Suprapubic skin (tissue), 4 donors: Measurements from ENCODE around the gene SSTR3.

ENCODE experiments used
- CTCF ChIP-seq, 2 donors: fragments of 200-600 bp in 1 of 2; fragments of 450-650 bp in 1 of 2; sonication (generic) in 1 of 2; IDR thresholded peaks; one replicate each; pipeline ENCODE4 v1.5.1; 2016 to 2019; ENCODE audit warnings: antibody characterized with exemption in 2 of 2, mild to moderate bottlenecking in 1 of 2, moderate library complexity in 1 of 2
- EP300 ChIP-seq: sonication (generic); formaldehyde crosslinking; IDR thresholded peaks from one replicate; pipeline ENCODE4 v1.6.1; 2017; ENCODE audit warnings: antibody characterized with exemption
- POLR2A ChIP-seq, 2 donors: fragments of 450-650 bp; IDR thresholded peaks; one replicate each; pipeline ENCODE4 v1.6.1; 2017; ENCODE audit warnings: antibody characterized with exemption in 2 of 2, mild to moderate bottlenecking in 2 of 2, moderate library complexity in 2 of 2
- POLR2AphosphoS5 ChIP-seq, 3 donors: sonication (generic); formaldehyde crosslinking; IDR thresholded peaks; one replicate each; pipeline ENCODE4 v1.6.1; 2017; ENCODE audit warnings: antibody characterized with exemption in 3 of 3

DNA sequence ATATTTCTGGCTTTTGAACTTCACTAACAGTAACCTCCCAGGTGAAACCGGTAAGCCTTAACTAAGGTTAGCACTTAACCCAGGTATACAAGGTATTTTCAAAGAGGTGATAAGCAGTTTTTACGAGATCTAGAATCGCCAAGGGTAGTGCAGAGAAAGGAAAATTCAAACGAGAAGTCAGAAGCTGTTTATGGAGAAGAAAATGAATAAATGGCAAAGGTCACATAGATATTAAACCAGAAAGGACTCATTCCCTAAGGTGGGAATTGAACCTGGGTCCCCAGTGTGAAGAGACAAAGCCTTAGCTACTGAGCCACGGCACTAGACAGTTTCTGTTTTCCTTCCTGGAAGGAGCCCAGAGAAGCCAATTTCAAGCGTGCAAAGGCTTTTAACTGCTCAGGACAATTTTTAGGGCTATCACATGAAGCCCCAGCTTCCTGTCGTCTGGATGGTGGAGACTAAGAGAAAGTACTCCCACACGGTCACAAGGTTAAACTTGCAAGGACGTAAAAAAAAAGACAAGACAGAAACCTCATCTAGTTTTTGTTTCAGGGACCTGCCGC is 18.6 kb downstream of the SSTR3 start:
- TF ChIP-seq CTCF (IDR thresholded peaks at IDR 0.05) (no peak), POLR2A (IDR thresholded peaks at IDR 0.05) (no peak), POLR2AphosphoS5 (IDR thresholded peaks at IDR 0.05) (no peak), EP300 (no peak)
